Left cardiac atrium (tissue), 4 donors: ENCODE data around the gene C16orf54. TPM values are rescaled to one million over a fixed set of nuclear protein-coding genes. Genes with fewer than 3 reads are reported as not detected.
"Not testable (repeated sequence)": the region's sequence is repeated elsewhere in the genome, so short reads cannot be mapped to it uniquely, and the experiment has no call there.

ENCODE experiments used
- ATAC-seq, 2 donors: fragments of 200-7000 bp; cut with Tn5 transposase; one replicate each; pipeline ENCODE4 v1.9.1; 2020; ENCODE audit warnings: mild to moderate bottlenecking in 2 of 2, moderate library complexity in 2 of 2
- DNase-seq: peaks from one replicate; pipeline ENCODE4 v3.0.0-alpha.2; 2020
- intact Hi-C, 2 donors: fragments of 100-400 bp; cut with DNase I; formaldehyde crosslinking; loops; one replicate each; pipeline versions ENCODE4 v1.14.1 to v1.15.1; 2022 to 2023
- total RNA-seq, 2 donors: library from RNA; stranded (reverse); fragmentation: NEBNext Ultra II Directional; extraction: Animal tissue kit (Norgen Biotek cat#: 25700); gene quantifications; one replicate each; pipeline ENCODE4 v1.2.1, GENCODE V29; 2021
- donor health status: DM: no; HTN: yes; CAD: no.
- donor health status: DM: no; HTN: yes; CAD: no; lungs with severe emphysema.
- donor health status: DM: yes; HTN: yes; CAD: no.
- donor health status: Dilated cardiomyopathy.

C16orf54 gene
- total RNA-seq, 2 donors from 2014 or later: 1.3 to 1.7 TPM

DNA sequence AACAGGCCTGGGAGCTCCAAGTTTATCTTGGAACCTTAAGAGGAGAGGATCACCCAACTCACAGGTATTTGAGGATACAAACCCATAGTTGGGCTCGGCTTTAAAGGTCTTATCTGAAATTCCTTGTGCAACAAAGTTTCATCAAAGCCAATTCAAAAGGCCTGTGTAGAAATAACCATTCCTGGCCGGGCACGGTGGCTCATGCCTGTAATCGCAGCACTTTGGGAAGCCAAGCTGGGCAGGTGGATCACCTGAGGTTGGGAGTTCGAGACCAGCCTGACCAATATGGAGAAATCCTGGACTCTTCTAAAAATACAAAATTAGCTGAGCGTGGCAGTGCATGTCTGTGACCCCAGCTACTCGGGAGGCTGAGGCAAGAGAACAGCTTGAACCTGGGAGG lies 28.7 kb downstream of the C16orf54 start:
- ATAC-seq (no peak), DNase-seq (no peak)
- intact Hi-C loops: no loop called here

DNA sequence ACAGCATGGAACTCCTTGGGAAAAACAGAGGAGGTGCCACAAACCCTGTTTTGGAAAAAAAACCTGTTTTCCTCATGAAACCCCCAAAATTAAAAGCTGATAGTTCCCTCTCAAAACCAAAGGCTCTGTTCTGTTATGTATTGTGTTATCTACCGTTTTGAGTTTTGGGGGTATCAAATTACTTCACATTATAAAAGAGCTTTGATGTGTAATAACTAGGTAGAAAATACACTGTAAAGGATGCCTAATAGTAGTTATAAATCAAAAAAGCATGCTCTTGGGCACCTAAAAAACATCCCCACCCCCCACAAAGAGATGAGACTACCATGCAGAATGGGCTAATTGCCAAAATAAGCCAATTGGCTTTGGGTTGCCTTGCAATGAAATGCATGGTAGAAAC lies 30.8 kb downstream of the C16orf54 start:
- intact Hi-C loops: no loop called here
- ATAC-seq (no peak), DNase-seq (no peak)

DNA sequence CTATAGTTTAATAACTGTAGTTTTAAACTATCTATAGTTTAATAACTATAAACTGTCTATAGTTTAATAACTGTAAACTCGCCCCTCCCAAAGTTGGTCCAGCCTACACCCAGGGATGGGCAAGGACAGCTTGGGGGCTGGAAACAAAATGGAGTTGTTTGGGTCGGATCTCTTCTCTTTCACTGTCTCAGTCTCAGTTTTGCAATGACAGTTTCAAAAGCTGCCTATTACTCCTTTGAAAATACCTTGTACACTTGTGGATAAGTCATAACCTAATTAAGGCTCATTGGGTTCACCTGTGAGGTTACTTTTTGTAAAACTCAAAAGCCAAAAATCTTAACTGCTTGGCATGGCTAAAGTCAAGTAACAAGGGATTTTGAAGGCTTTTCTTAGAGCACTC lies 31.4 kb downstream of the C16orf54 start:
- DNase-seq: no peak

DNA sequence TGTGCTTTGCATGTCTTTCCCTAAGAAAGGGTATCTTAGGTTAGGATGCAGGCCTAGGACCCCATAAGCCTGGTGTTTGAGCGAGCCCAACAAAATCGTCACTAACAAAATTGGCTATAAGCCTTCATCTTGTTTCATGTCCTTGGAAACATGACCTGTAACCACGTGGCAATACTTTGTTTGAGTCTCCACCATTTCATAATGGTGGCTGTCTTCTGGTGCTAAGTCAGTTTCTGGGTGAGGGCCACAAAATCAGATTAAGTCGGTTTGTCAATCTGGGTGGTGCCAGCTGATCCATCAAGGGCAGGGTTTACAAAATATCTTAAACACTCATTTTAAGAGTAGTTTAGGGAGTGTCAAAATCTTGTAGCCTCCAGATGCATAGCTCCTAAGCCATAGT lies 33.0 kb downstream of the C16orf54 start:
- DNase-seq (no peak), ATAC-seq (no peak)
- intact Hi-C loops: no loop called here

More for the DNA sequence above, 31.4 kb downstream of the C16orf54 start:
- ATAC-seq: no peak
- intact Hi-C loops: no loop called here

DNA sequence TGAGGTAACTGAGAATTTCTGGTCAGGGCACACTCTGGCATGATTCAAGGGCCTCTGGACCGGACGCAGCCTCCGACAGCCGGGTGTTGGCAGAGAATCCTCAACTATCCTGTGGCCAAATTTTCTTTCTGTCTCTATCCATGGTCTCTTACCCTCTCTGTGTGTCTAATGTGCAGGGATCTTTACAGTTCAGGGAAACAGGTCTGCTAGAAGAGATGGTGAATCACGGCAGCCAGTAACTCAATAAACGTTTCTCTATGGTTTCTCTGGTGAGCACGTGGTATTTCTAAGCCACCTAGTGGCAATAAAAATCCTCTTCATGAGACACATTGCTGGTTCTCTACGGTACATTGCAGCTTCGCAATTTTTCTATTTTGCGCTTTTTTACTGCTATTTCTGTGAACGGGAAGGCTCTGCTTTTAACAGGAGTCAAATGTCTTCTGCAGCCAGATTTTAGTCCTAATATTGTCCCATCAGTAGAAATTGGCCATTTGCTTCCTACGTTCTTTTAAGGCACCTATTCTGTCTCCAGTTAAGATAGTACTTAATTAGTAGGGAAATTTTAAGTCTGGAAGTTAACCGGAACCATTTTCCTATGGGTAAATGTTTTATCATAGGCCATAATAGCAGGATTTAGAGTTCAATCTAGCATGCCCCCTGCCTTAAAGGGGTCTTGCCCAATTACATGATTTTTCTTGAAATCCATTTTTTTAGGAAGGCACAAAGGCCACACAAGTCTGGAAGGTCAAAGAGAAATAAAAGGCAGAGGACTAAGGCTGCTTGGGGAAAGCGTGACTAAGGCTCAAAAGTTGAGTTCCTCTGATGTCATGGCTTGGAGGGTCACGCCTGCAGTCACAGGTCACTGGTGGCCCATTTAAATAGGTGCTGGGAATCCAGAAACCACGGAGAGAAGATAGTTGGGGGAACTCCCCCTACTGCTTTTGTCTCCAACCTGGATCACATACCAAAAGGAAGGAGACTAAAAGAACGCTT lies 35.3 kb downstream of the C16orf54 start:
- no peak for DNase-seq
- peak; percentile 87 to 91 for ATAC-seq
- intact Hi-C loops: no loop called here

DNA sequence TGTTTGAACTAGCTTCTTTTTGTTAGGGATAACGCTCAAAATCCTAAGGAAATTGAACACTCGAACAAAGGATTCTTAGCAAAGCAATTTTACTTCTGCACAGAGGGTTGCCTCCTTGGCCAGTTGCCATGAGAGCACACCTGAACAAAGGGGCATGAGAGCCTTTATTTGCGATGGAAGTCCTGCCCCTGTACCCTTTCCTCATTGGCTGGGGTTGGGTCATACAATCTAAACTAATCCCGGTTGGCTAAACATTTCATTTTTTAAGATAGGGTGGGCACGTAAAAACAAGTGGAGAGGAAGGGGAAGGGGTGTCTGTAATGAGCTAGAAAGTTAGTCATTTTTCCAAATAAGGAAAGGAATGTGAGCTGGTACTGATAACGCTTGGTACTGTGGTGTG lies 36.1 kb downstream of the C16orf54 start:
- not testable (repeated sequence) for DNase-seq
- peak in 1 of 2 donors; percentile 11 for ATAC-seq
- intact Hi-C loops: loop anchor here (10.0 kb wide), 2 partner anchors 135 to 315 kb away; partner anchors contain the start of gene C16orf92 (in 1 of the 2)

DNA sequence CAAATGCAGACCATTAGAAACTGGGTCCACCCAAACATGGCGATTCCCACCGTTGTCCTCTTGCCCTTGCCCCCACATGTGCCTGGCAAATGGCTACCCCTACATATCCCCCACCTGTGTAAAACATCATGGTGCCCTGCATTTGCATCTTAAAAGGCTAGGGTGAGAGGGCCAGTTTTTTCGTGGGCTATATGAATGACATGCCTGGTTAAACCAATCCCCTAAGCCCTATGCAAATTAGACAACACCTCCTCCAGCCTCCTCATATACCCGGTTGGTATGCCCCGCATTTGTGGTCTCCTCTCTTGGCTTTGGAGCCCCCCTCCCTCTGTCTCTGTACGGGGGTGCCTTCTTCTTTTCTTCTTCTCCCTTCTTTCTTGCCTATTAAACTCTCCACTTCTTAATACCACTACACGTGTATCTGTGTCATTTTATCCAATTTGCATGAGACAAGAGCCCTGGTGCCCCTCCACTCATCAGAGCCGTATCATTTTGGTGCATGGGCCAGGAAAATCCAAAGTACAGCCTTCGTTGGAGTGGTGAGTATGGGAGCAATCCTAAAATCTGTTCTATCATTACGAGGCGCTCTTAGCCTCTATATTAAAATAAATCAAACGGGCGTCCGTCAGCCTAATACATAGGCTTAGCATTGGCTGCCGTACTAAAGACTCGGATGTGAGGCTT lies 36.7 kb downstream of the C16orf54 start:
- intact Hi-C loops: loop anchor here (10.0 kb wide), 2 partner anchors 136 to 316 kb away; partner anchors contain the start of gene C16orf92 (in 1 of the 2)
- DNase-seq: no peak
- ATAC-seq: no peak

DNA sequence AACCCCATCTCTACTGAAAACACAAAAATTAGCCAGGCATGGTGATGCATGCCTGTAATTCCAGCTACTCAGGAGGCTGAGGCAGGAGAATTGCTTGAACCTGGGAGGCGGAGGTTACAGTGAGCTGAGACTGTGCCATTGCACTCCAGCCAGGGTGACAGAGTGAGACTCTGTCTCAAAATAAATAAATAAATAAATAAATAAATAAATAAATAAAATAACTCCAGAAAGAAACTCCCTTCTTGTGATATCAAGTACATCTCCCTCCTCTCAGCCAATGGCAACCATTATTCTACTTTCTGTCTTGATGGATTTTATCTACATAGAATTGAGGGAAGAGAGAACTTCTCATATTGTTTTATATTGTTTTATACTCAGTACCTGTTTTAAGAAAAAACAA lies 38.6 kb downstream of the C16orf54 start:
- not testable (repeated sequence) for DNase-seq, ATAC-seq
- intact Hi-C loops: loop anchor here (10.0 kb wide), 2 partner anchors 138 to 318 kb away; partner anchors contain the start of gene C16orf92 (in 1 of the 2)

DNA sequence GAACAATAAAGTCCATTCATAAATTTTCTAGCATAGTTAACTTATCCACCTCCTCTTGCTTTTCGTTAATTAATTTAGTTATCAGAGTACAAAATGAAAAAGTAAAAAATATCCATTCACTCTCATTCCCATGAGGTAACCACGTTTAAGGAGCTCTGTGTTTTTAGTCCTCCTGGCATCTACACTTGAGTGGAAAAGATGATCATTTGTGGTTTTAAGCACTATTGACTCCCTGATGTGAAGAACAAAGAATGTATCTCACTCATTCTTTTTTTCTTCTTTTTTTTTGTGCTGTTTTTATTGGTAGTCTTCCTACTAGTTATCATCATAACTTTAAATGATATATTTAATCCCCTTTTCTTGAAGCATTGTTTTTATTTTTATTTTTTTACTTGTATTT lies 40.8 kb downstream of the C16orf54 start:
- ATAC-seq (no peak), DNase-seq (no peak)
- intact Hi-C loops: loop anchor here (10.0 kb wide), 2 partner anchors 140 to 320 kb away; partner anchors contain the start of gene C16orf92 (in 1 of the 2)

DNA sequence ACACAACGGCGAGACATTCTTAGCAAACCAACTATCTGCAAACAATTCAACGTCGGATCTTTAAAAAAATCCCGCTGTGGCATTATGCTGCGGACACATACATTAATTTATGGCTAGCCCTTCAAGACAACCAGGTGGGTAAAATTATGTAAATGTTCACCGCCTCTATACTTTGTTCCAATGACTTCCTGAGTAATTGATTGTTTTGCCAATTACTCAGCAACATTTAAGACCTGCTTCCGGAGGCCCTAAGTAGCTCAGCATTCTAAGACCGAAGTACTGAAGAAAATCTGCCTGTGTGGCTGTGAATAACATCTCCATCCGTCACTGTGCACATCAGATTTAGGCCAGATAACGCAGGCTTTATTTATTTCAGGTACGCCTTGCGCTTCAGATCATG lies 43.5 kb downstream of the C16orf54 start:
- intact Hi-C loops: loop anchor here (5.0 to 10.0 kb wide), 3 partner anchors 143 to 323 kb away; partner anchors contain the start of gene C16orf92 (in 2 of the 2)
- DNase-seq: no peak
- ATAC-seq: peak in 1 of 2 donors; percentile 57

DNA sequence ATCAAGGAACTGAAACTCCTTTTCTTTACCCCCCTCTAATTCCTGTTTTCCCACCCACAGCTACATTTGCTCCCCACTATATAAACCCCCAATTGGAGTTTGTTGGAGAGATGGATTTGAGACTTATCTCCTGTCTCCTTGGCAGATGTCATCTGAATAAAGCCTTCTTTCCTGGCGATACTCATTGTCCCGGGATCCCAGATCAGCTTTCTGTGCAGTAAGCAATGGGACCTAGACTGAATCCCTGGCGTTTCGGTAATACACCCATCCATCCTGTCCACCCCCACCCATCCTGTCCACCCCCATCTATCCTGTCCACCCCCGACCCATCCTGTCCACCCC lies 44.6 kb downstream of the C16orf54 start:
- intact Hi-C loops: loop anchor here (5.0 to 10.0 kb wide), 3 partner anchors 144 to 324 kb away; partner anchors contain the start of gene C16orf92 (in 2 of the 2)
- DNase-seq (no peak), ATAC-seq (no peak)

DNA sequence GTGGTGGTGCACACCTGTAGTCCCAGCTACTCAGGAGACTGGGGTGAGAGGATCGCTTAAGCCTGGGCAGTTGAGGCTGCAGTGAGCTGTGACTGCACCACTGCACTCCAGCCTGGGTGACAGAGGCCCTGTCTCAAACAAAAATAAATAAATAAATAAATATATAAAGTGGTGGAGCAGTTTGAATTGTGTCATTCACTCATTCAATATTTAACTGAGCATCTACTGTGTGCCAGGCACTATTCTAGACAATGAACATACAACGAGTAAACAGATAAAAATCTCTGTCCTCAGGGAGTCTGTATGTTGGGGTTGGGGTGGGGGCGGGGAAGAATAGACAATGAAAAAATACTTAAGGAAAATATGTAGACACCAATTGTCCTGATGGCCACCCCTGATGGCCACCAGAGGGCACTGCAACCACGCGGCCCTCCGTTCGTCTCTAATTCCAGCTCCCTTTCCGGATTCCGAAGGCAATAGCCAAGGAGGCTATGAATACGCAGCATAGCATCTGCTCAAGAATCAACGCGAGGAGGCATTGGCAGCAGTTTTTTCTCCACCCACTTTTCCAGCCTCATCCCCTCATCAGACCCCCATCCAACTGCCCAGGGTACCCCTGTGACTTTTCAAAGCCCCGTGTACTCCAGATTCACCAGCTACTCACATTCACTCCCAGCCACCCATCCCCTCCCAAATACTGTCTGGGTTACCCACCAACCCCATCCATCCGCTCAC lies 45.4 kb downstream of the C16orf54 start:
- intact Hi-C loops: loop anchor here (5.0 to 10.0 kb wide), 3 partner anchors 144 to 324 kb away; partner anchors contain the start of gene C16orf92 (in 2 of the 2)
- DNase-seq (peak; percentile 79), ATAC-seq (peak; percentile 83 to 92)

DNA sequence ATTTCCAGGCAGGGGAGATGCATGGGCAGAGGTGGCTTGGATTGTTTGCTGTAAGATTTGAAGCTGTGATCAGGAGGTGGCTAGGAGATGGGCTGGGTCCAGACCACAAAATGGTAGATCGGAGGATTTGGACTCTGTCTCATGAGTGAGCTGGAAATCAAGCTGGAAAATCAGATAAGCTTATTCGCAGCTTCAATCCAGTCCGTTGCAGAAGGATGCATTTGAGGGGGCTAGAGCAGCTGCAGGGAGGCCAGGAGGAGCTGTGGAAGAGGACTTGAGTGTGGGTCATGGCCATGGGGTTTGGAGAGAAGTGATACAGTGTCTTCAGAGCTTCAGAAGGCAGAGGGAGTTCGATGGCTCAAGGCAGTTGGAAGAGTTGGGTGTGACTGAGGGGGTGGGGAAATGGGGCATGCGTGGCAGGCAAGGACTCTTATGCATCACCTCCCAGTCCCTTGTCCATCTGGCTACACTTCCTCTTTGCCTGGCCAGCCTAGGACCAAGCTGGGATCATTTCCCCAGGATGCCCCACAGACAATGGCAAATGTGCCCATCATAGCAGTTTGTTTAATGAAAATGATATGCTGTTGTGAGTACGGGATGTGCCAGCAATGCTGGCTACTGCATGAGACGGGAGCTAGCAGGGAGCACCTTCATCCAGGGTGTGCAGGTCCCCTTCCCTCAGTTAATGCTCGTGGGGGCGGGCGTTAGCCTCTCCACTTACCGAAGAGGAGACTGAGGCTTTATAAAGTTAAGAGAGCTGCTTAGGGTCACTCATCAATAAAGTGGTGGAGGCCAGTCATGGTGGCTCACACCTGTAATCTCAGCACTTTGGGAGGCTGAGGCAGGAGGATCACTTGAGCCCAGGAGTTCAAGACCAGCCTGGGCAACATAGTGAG lies 46.2 kb downstream of the C16orf54 start:
- ATAC-seq: no peak
- intact Hi-C loops: loop anchor here (5.0 to 10.0 kb wide), 3 partner anchors 145 to 325 kb away; partner anchors contain the start of gene C16orf92 (in 2 of the 2)
- no peak for DNase-seq

DNA sequence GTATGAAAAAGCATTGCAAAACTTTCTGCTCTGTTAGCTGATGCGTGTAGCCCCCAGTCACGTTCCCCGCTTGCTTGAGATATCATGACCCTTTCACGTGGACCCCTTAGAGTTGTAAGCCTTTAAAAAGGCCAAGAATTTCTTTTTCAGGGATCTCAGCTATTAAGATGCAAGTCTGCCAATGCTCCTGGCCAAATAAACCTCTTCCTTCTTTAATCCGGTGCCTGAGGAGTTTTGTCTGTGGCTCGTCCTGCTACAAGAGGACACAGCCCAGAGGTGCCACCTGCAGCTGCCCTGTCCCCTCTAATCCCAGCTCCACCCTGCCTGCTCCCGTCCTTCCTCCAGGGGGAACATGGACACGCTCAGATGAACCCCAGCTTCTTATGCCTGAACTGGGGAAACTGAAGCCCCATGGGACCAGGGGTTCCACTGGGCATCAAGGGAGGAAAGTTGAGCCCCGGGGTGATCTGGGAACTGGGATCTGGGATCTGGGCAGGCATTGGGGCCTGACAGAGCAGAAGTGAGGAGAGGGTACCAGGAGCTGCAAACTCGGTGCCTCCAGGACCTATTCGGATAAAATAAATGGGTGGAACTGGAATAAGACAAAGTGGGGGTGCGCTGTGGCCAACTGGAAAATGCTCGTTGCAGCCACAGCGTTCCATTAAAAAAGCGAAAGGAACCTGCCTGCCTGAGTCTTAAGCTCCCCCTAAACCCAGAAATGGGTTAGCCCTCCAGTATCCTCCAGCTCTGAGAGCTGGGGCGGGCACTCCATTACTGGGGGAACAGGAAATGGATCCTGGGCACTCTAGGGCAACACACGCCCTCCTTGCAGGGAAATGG lies 47.1 kb downstream of the C16orf54 start:
- ATAC-seq (no peak), DNase-seq (no peak)
- intact Hi-C loops: no loop called here

DNA sequence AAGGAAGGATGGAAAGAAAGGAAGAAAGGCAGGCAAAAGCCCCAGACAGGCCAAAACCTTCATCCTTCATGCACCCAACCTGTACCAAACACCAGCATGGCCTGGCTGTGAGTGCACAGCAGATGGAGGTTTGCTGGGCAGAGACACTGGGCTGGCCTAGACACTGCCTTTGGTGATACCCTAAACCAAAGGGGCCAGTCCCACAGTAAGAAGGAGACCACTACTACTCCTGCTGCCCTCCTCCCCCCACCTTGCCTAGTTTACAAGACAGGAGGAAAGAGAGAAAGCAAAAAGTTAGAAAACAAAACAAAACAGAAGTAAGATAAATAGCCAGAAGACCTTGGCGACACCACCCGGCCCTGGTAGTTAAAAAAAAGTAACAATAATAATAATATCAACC lies 47.7 kb downstream of the C16orf54 start:
- ATAC-seq: no peak
- DNase-seq: no peak
- intact Hi-C loops: no loop called here

DNA sequence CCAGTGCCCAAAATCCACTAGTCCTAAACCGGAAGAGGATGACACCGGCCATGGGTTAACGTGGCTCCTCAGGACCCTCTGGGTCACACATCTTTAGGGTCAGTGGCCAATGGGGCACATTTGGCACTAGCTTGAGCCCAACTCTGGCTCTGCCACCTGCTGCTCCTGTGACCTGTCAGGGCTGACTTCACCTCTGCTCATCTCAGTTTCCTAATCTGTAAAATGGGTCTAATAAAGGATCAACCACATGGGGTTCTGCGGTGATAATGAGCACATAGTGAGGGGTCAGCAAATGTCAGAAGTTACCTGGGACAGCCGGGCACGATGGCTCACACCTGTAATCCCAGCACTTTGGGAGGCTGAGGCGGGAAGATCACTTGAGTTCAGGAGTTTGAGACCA lies 48.4 kb downstream of the C16orf54 start:
- intact Hi-C loops: no loop called here
- ATAC-seq (no peak), DNase-seq (no peak)

DNA sequence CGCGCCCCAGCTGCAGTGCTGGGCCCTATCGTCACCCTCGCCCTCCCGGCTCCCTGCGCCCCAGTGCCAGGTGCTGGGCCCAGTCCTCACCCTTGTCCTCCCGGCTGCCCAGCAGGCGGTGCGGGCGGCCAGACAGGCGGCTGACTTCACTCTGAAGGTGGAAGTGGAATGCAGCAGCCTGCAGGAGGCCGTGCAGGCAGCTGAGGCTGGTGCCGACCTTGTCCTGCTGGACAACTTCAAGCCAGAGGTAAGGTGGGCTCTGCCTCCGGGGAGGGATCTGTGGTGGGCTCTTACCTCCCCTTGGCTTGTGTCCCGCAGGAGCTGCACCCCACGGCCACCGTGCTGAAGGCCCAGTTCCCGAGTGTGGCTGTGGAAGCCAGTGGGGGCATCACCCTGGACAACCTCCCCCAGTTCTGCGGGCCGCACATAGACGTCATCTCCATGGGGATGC lies 48.9 kb downstream of the C16orf54 start:
- intact Hi-C loops: no loop called here
- DNase-seq: no peak

More for the DNA sequence above, 48.9 kb downstream of the C16orf54 start:
- ATAC-seq: no peak
